HCT116 (cell line): Measurements from ENCODE around the gene CD300LD. TPM values are rescaled to one million over a fixed set of nuclear protein-coding genes. Genes with fewer than 3 reads are reported as not detected.

Experiments used
- ATAC-seq: fragments of 200-7000 bp; cut with Tn5 transposase; 2 replicates; pipeline ENCODE4 v1.9.1; 2020; ENCODE audit warnings: mild to moderate bottlenecking, moderate library complexity
- BruUV-seq: library from RNA; stranded (reverse); fragments of 400-500 nt; replicated peaks from 2 replicates; lab custom pipeline; 2021; lab: Mats Ljungman, UMichigan
- CTCF ChIA-PET: fragments of 300-600 bp; sonication (Branson Sonifier 250); formaldehyde crosslinking; loops from one replicate; lab custom pipeline; 2021; ENCODE audit warnings: antibody characterized with exemption; lab: Charles Lee
- POLR2A ChIA-PET: fragments of 300-600, 350-600 bp; sonication (Branson Sonifier 250); formaldehyde crosslinking; loops from one replicate; lab custom pipeline; 2021; ENCODE audit warnings: antibody characterized with exemption; lab: Charles Lee
- RAD21 ChIA-PET, 2 experiments: fragments of 300-600 bp; sonication (Branson Sonifier 250); formaldehyde crosslinking; loops; one replicate each; lab custom pipeline; 2023; ENCODE audit warnings: low total read pairs in 2 of 2; ENCODE audit not compliant: uncharacterized antibody in 2 of 2, unreplicated experiment in 2 of 2, low non-redundant PET in 1 of 2; lab: Charles Lee
- DNase-seq: peaks from one replicate; pipeline ENCODE4 v3.0.0-alpha.2; 2010; ENCODE audit warnings: low read depth, low spot score
- H2AFZ ChIP-seq: fragments of 200-600 bp; shearing (Covaris generic), sonication (generic); 2 replicates; pipeline ENCODE4 v1.6.1; 2017; ENCODE audit warnings: low read depth, mixed run types, mixed read lengths, antibody characterized with exemption, low read length; ENCODE audit not compliant: poor library complexity, severe bottlenecking
- H3K27ac ChIP-seq: 2 replicates; pipeline ENCODE4 v1.5.1; 2012; ENCODE audit warnings: low read depth, low read length
- H3K27me3 ChIP-seq: fragments of 200-600 bp; sonication (generic); 2 replicates; pipeline ENCODE4 v1.6.1; 2016; ENCODE audit warnings: mixed run types, low read length, mixed read lengths; ENCODE audit not compliant: insufficient read depth
- H3K36me3 ChIP-seq, 2 experiments: fragments of 200-500 bp in 1 of 2; fragments of 200-600 bp in 1 of 2; sonication (Bioruptor generic) in 1 of 2; sonication (generic) in 1 of 2; 2 replicates each; pipeline versions ENCODE4 v1.5.1 to v1.6.1; 2014 to 2016; ENCODE audit warnings: low read length in 2 of 2, inconsistent platforms in 1 of 2, mixed read lengths in 1 of 2, mixed run types in 1 of 2; ENCODE audit not compliant: insufficient read depth in 2 of 2, control insufficient read depth in 1 of 2
- H3K4me1 ChIP-seq, 2 experiments: fragments of 200-600 bp in 1 of 2; sonication (generic) in 1 of 2; 2 replicates each; pipeline versions ENCODE4 v1.5.1 to v1.6.1; 2012 to 2017; ENCODE audit warnings: low read length in 2 of 2, inconsistent platforms in 1 of 2, mild to moderate bottlenecking in 1 of 2, mixed read lengths in 1 of 2, mixed run types in 1 of 2, moderate library complexity in 1 of 2; ENCODE audit not compliant: insufficient read depth in 2 of 2, control insufficient read depth in 1 of 2
- H3K4me2 ChIP-seq: fragments of 200-600 bp; sonication (generic); 2 replicates; pipeline ENCODE4 v1.6.1; 2017; ENCODE audit warnings: mixed run types, low read length, mixed read lengths
- H3K4me3 ChIP-seq, 2 experiments: fragments of 200-600 bp in 1 of 2; sonication (generic) in 1 of 2; replicated peaks in 1 of 2; 2 replicates each; pipeline ENCODE4 v1.5.1; 2011 to 2016; ENCODE audit warnings: low read length in 2 of 2, control low read depth in 1 of 2, low read depth in 1 of 2, mild to moderate bottlenecking in 1 of 2, mixed read lengths in 1 of 2, mixed run types in 1 of 2
- H3K79me2 ChIP-seq: fragments of 200-600 bp; sonication (generic); 2 replicates; pipeline ENCODE4 v1.6.1; 2017; ENCODE audit warnings: mild to moderate bottlenecking, mixed run types, low read length, moderate library complexity, mixed read lengths; ENCODE audit not compliant: insufficient read depth
- H3K9ac ChIP-seq: fragments of 200-600 bp; sonication (generic); 2 replicates; pipeline ENCODE4 v1.6.1; 2016; ENCODE audit warnings: low read length, mixed read lengths
- H3K9me2 ChIP-seq: fragments of 200-600 bp; sonication (generic), shearing (Covaris generic); 2 replicates; pipeline ENCODE4 v1.6.1; 2017; ENCODE audit warnings: mixed run types, mild to moderate bottlenecking, moderate library complexity; ENCODE audit not compliant: insufficient read depth
- H3K9me3 ChIP-seq, 2 experiments: fragments of 200-500 bp in 1 of 2; fragments of 200-600 bp in 1 of 2; sonication (Bioruptor generic) in 1 of 2; sonication (generic) in 1 of 2; 2 replicates each; pipeline ENCODE4 v1.6.1; 2014 to 2017; ENCODE audit warnings: low read length in 2 of 2, mixed read lengths in 2 of 2, inconsistent platforms in 1 of 2, low read depth in 1 of 2, mild to moderate bottlenecking in 1 of 2, mixed run types in 1 of 2, moderate library complexity in 1 of 2; ENCODE audit not compliant: control insufficient read depth in 1 of 2, insufficient read depth in 1 of 2
- H4K20me1 ChIP-seq: fragments of 200-600 bp; sonication (generic), shearing (Covaris generic); 2 replicates; pipeline ENCODE4 v1.6.1; 2017; ENCODE audit warnings: mixed run types, mild to moderate bottlenecking, moderate library complexity; ENCODE audit not compliant: insufficient read depth
- CBX3 ChIP-seq: IDR thresholded peaks from 2 replicates; pipeline ENCODE4 v1.6.1; 2012; ENCODE audit warnings: low read depth
- CEBPB ChIP-seq: IDR thresholded peaks from 2 replicates; pipeline ENCODE4 v1.6.1; 2012; ENCODE audit warnings: low read depth
- EGR1 ChIP-seq: IDR thresholded peaks from 2 replicates; pipeline ENCODE4 v1.6.1; 2012; ENCODE audit warnings: low read depth
- EZH2 ChIP-seq: fragments of 200-600 bp; sonication (generic); IDR thresholded peaks from 2 replicates; pipeline ENCODE4 v1.6.1; 2017; ENCODE audit warnings: antibody characterized with exemption, mixed run types
- EZH2phosphoT487 ChIP-seq: fragments of 200-600 bp; IDR thresholded peaks from 2 replicates; pipeline ENCODE4 v1.6.1; 2018; ENCODE audit warnings: antibody characterized with exemption, borderline replicate concordance
- FOSL1 ChIP-seq: IDR thresholded peaks from 2 replicates; pipeline ENCODE4 v1.6.1; 2012; ENCODE audit warnings: low read depth
- JUND ChIP-seq: IDR thresholded peaks from 2 replicates; pipeline ENCODE4 v1.6.1; 2012
- POLR2A ChIP-seq: IDR thresholded peaks from 2 replicates; pipeline ENCODE4 v1.7.0; 2011; ENCODE audit warnings: borderline replicate concordance; ENCODE audit not compliant: insufficient read depth, insufficient read length; ENCODE audit errors: extremely low read depth
- POLR2AphosphoS5 ChIP-seq: IDR thresholded peaks from 2 replicates; pipeline ENCODE4 v1.6.1; 2011; ENCODE audit warnings: mild to moderate bottlenecking, low read depth, low read length, moderate library complexity
- RAD21 ChIP-seq: IDR thresholded peaks from 2 replicates; pipeline ENCODE4 v1.6.1; 2012; ENCODE audit warnings: low read depth, mild to moderate bottlenecking
- SIN3A ChIP-seq: IDR thresholded peaks from 2 replicates; pipeline ENCODE4 v1.6.1; 2012; ENCODE audit warnings: low read depth
- SP1 ChIP-seq: IDR thresholded peaks from 2 replicates; pipeline ENCODE4 v1.6.1; 2012; ENCODE audit warnings: low read depth
- SRF ChIP-seq: IDR thresholded peaks from 2 replicates; pipeline ENCODE4 v1.6.1; 2012; ENCODE audit warnings: low read depth
- TCF7L2 ChIP-seq: IDR thresholded peaks from 2 replicates; pipeline ENCODE4 v1.7.0; 2011; ENCODE audit warnings: borderline replicate concordance, inconsistent platforms; ENCODE audit not compliant: insufficient read depth, insufficient read length; ENCODE audit errors: extremely low read depth
- YY1 ChIP-seq: IDR thresholded peaks from 2 replicates; pipeline ENCODE4 v1.6.1; 2011; ENCODE audit warnings: low read length, low read depth, moderate library complexity, mild to moderate bottlenecking; ENCODE audit not compliant: insufficient replicate concordance; ENCODE audit errors: extremely low read depth
- ZNF274 ChIP-seq: fragments of 200-500 bp; sonication (Bioruptor generic); IDR thresholded peaks from 2 replicates; pipeline ENCODE4 v1.6.1; 2014; ENCODE audit warnings: mild to moderate bottlenecking, low read depth, low read length, inconsistent platforms
- intact Hi-C: fragments of 100-400 bp; cut with micrococcal nuclease; formaldehyde crosslinking; loops from 2 replicates; pipeline ENCODE4 v1.10.0; 2022
- total RNA-seq: library from RNA; stranded (reverse); gene quantifications from one replicate; pipeline ENCODE4 v1.2.1, GENCODE V29; 2021; ENCODE audit not compliant: unreplicated experiment
- TF ChIP-seq, protein P1 (sequence below): IDR thresholded peaks from 2 replicates; pipeline ENCODE4 v1.6.1; 2012
- TF ChIP-seq, protein P2 (sequence below): IDR thresholded peaks from 2 replicates; pipeline ENCODE4 v1.6.1; 2012; ENCODE audit warnings: low read depth
- TF ChIP-seq, protein P3 (sequence below), 3 experiments: fragments of 200-600 bp in 1 of 3; sonication (generic) in 1 of 3; IDR thresholded peaks in 2 of 3; conservative IDR thresholded peaks in 1 of 3; 2 replicates each; pipeline ENCODE4 v1.5.1; 2012 to 2017; ENCODE audit warnings: low read depth in 2 of 3, low read length in 2 of 3, antibody characterized with exemption in 1 of 3, borderline replicate concordance in 1 of 3, control low read depth in 1 of 3, mild to moderate bottlenecking in 1 of 3, mixed read lengths in 1 of 3, mixed run types in 1 of 3, moderate library complexity in 1 of 3; ENCODE audit not compliant: insufficient read depth in 1 of 3
- TF ChIP-seq, protein P4 (sequence below): IDR thresholded peaks from 2 replicates; pipeline ENCODE4 v1.6.1; 2012

CD300LD gene
- total RNA-seq, 1 experiment from 2014 or later = not detected

DNA sequence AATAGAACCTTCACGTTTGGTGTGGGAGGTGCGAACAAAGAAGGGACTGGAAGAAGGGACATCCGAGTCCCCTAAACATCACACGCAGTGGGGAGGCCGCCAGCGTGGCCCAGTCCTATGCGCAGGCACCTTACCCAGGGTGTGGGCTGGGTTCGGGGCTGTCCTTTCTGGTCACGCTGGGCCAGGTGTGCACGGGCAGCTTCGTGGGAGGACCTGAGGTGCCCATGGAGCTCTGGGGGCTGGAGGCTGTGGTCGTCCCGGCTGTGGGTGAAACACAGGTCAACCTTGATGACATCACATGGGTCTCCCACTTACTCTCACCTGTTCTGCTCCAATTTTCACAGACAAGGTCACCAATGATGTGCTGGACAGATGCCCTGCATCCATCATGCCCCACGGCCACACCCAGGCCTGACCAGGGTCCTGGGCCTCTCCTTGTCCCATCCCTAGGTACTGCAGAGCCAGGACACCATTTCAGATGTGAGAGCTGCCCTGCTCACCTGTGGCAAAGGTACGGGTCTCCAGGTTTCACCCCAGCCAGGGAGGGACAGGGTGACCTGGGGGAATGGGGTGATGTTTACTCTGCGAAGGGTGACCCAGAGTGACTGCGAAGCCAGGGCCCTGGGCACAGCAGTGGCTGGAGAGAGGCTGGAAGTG, 49.2 kb downstream of the CD300LD start:
- H3K9ac ChIP-seq = no peak overlapping the region
- H2AFZ ChIP-seq = no peak overlapping the region
- no peaks in the 10 kb centered on the region for H3K79me2 ChIP-seq
- no peaks in the 10 kb centered on the region for H3K9me2 ChIP-seq
- intact Hi-C loops = no loop called here
- BruUV-seq = no TSS peak
- H3K36me3 ChIP-seq = no peaks in the 10 kb centered on the region
- DNase-seq = no peak
- peaks cover 0 to 5% of the 10 kb centered on the region in 2 experiments; a peak in 1 of 4 replicates for H3K4me1 ChIP-seq
- ChIA-PET POLR2A (no interaction called here), RAD21 (no interaction called here)
- no peak for ATAC-seq
- H3K4me3 ChIP-seq = no peak overlapping the region
- no peak overlapping the region for H3K27ac ChIP-seq
- no peaks in the 10 kb centered on the region for H3K9me3 ChIP-seq
- H3K4me2 ChIP-seq = no peak overlapping the region
- no peaks in the 10 kb centered on the region for H4K20me1 ChIP-seq
- H3K27me3 ChIP-seq = peaks cover 13% of the 10 kb centered on the region; the same call in 1 of the 2 replicates
- no peak for TF ChIP-seq RAD21
- TF ChIP-seq CEBPB = no peak
- TF ChIP-seq SRF = no peak
- TF ChIP-seq, protein P1, sequence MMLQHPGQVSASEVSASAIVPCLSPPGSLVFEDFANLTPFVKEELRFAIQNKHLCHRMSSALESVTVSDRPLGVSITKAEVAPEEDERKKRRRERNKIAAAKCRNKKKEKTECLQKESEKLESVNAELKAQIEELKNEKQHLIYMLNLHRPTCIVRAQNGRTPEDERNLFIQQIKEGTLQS = no peak
- TF ChIP-seq, protein P2, sequence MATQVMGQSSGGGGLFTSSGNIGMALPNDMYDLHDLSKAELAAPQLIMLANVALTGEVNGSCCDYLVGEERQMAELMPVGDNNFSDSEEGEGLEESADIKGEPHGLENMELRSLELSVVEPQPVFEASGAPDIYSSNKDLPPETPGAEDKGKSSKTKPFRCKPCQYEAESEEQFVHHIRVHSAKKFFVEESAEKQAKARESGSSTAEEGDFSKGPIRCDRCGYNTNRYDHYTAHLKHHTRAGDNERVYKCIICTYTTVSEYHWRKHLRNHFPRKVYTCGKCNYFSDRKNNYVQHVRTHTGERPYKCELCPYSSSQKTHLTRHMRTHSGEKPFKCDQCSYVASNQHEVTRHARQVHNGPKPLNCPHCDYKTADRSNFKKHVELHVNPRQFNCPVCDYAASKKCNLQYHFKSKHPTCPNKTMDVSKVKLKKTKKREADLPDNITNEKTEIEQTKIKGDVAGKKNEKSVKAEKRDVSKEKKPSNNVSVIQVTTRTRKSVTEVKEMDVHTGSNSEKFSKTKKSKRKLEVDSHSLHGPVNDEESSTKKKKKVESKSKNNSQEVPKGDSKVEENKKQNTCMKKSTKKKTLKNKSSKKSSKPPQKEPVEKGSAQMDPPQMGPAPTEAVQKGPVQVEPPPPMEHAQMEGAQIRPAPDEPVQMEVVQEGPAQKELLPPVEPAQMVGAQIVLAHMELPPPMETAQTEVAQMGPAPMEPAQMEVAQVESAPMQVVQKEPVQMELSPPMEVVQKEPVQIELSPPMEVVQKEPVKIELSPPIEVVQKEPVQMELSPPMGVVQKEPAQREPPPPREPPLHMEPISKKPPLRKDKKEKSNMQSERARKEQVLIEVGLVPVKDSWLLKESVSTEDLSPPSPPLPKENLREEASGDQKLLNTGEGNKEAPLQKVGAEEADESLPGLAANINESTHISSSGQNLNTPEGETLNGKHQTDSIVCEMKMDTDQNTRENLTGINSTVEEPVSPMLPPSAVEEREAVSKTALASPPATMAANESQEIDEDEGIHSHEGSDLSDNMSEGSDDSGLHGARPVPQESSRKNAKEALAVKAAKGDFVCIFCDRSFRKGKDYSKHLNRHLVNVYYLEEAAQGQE = no peak
- no peak for TF ChIP-seq EGR1
- TF ChIP-seq POLR2A = no peak
- TF ChIP-seq JUND = no peak
- no peak for TF ChIP-seq SP1
- TF ChIP-seq YY1 = no peak
- TF ChIP-seq, protein P3, sequence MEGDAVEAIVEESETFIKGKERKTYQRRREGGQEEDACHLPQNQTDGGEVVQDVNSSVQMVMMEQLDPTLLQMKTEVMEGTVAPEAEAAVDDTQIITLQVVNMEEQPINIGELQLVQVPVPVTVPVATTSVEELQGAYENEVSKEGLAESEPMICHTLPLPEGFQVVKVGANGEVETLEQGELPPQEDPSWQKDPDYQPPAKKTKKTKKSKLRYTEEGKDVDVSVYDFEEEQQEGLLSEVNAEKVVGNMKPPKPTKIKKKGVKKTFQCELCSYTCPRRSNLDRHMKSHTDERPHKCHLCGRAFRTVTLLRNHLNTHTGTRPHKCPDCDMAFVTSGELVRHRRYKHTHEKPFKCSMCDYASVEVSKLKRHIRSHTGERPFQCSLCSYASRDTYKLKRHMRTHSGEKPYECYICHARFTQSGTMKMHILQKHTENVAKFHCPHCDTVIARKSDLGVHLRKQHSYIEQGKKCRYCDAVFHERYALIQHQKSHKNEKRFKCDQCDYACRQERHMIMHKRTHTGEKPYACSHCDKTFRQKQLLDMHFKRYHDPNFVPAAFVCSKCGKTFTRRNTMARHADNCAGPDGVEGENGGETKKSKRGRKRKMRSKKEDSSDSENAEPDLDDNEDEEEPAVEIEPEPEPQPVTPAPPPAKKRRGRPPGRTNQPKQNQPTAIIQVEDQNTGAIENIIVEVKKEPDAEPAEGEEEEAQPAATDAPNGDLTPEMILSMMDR (IDR thresholded peaks at IDR 0.05 in 2 of 3, conservative IDR thresholded peaks at IDR 0.05 in 1 of 3; ENCODE audit: borderline replicate concordance in 1 of 3, insufficient read depth in 1 of 3, low read depth in 2 of 3, low read length in 2 of 3) = no peak
- TF ChIP-seq POLR2AphosphoS5 = no peak
- TF ChIP-seq, protein P4, sequence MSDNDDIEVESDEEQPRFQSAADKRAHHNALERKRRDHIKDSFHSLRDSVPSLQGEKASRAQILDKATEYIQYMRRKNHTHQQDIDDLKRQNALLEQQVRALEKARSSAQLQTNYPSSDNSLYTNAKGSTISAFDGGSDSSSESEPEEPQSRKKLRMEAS = no peak
- TF ChIP-seq EZH2 = no peak
- TF ChIP-seq CBX3 = no peak
- TF ChIP-seq SIN3A = no peak
- TF ChIP-seq ZNF274 = no peak
- no peak for TF ChIP-seq FOSL1
- TF ChIP-seq TCF7L2 = no peak
- TF ChIP-seq EZH2phosphoT487 = no peak
- TF ChIP-seq, all 23 proteins: peak for 0
- CTCF ChIA-PET = no interaction called here
